IMR-90 (cell line): ENCODE measurements around the gene CCR5AS.

Experiments used
- ATAC-seq: fragments of 200-7000 bp; cut with Tn5 transposase; 2 replicates; pipeline ENCODE4 v1.9.1; 2020; ENCODE audit warnings: low read depth, mild to moderate bottlenecking, moderate library complexity
- BruUV-seq: library from RNA; stranded (reverse); fragments of 400-500 nt; replicated peaks from 2 replicates; lab custom pipeline; 2021; lab: Mats Ljungman, UMichigan
- CTCF ChIA-PET: fragments of 300-600 bp; formaldehyde crosslinking; extraction: SDS; loops from one replicate; lab custom pipeline; 2021; ENCODE audit warnings: antibody characterized with exemption; lab: Yijun Ruan, JAX
- POLR2A ChIA-PET: fragments of 300-600 bp; sonication (Branson Sonifier 250); formaldehyde crosslinking; loops from one replicate; lab custom pipeline; 2022; ENCODE audit warnings: antibody characterized with exemption; ENCODE audit not compliant: unreplicated experiment; lab: Charles Lee
- DNase-seq: peaks from one replicate; pipeline ENCODE4 v3.0.0; 2013
- H2AFZ ChIP-seq: replicated peaks from 2 replicates; pipeline ENCODE3; 2013; ENCODE audit warnings: low read length, mild to moderate bottlenecking; ENCODE audit not compliant: poor library complexity
- H2AK5ac ChIP-seq: 2 replicates; pipeline ENCODE4 v1.6.1; 2013; ENCODE audit warnings: low read depth, low read length, inconsistent platforms
- H2AK9ac ChIP-seq: replicated peaks from 2 replicates; pipeline ENCODE3; 2013; ENCODE audit warnings: mild to moderate bottlenecking, low read depth, low read length, moderate library complexity; ENCODE audit not compliant: poor library complexity
- H2BK120ac ChIP-seq: 2 replicates; pipeline ENCODE4 v1.6.1; 2013; ENCODE audit warnings: low read depth, low read length, inconsistent platforms
- H2BK15ac ChIP-seq: 3 replicates; pipeline ENCODE4 v1.6.1; 2013; ENCODE audit warnings: low read depth, low read length, inconsistent platforms
- H2BK20ac ChIP-seq: 2 replicates; pipeline ENCODE4 v1.6.1; 2013; ENCODE audit warnings: low read depth, mild to moderate bottlenecking, inconsistent platforms, low read length, moderate library complexity
- H2BK5ac ChIP-seq: 2 replicates; pipeline ENCODE4 v1.6.1; 2013; ENCODE audit warnings: mild to moderate bottlenecking, low read depth, low read length, inconsistent platforms; ENCODE audit not compliant: poor library complexity, severe bottlenecking
- H3K14ac ChIP-seq: replicated peaks from 2 replicates; pipeline ENCODE4 v1.6.1; 2013; ENCODE audit warnings: low read depth, low read length, inconsistent platforms
- H3K18ac ChIP-seq: 2 replicates; pipeline ENCODE4 v1.6.1; 2013; ENCODE audit warnings: low read depth, low read length, control low read depth
- H3K23ac ChIP-seq: 2 replicates; pipeline ENCODE4 v1.6.1; 2013; ENCODE audit warnings: low read depth, low read length, inconsistent platforms
- H3K27ac ChIP-seq: 2 replicates; pipeline ENCODE4 v1.5.1; 2013; ENCODE audit warnings: mild to moderate bottlenecking, control low read depth, low read length; ENCODE audit not compliant: insufficient read depth
- H3K27me3 ChIP-seq: 2 replicates; pipeline ENCODE4 v1.6.1; 2013; ENCODE audit warnings: low read length; ENCODE audit not compliant: control insufficient read depth, insufficient read depth
- H3K36me3 ChIP-seq: 2 replicates; pipeline ENCODE4 v1.6.1; 2013; ENCODE audit warnings: low read length, mixed read lengths; ENCODE audit not compliant: control insufficient read depth, insufficient read depth
- H3K4ac ChIP-seq: 2 replicates; pipeline ENCODE4 v1.6.1; 2013; ENCODE audit warnings: low read depth, low read length, inconsistent platforms
- H3K4me1 ChIP-seq: 2 replicates; pipeline ENCODE4 v1.6.1; 2013; ENCODE audit warnings: low read length, mixed read lengths; ENCODE audit not compliant: control insufficient read depth, insufficient read depth
- H3K4me2 ChIP-seq: 2 replicates; pipeline ENCODE4 v1.6.1; 2013; ENCODE audit warnings: low read depth, mild to moderate bottlenecking, control low read depth, low read length, moderate library complexity
- H3K4me3 ChIP-seq: 2 replicates; pipeline ENCODE4 v1.5.1; 2013; ENCODE audit warnings: low read depth, mild to moderate bottlenecking, control low read depth, low read length, moderate library complexity; ENCODE audit not compliant: insufficient read depth
- H3K56ac ChIP-seq: 2 replicates; pipeline ENCODE4 v1.6.1; 2013; ENCODE audit warnings: low read length, inconsistent platforms; ENCODE audit not compliant: insufficient read depth; ENCODE audit errors: extremely low read depth
- H3K79me1 ChIP-seq, 2 experiments: 2 replicates each; pipeline ENCODE4 v1.6.1; 2013; ENCODE audit warnings: low read length in 2 of 2, inconsistent platforms in 1 of 2, low read depth in 1 of 2
- H3K9ac ChIP-seq: 2 replicates; pipeline ENCODE4 v1.6.1; 2013; ENCODE audit warnings: low read depth, low read length, control low read depth
- H3K9me1 ChIP-seq: 2 replicates; pipeline ENCODE4 v1.6.1; 2013; ENCODE audit warnings: low read length, inconsistent platforms; ENCODE audit not compliant: insufficient read depth
- H3K9me3 ChIP-seq: 2 replicates; pipeline ENCODE4 v1.6.1; 2013; ENCODE audit warnings: low read length; ENCODE audit not compliant: control insufficient read depth, insufficient read depth
- H4K20me1 ChIP-seq: 2 replicates; pipeline ENCODE4 v1.6.1; 2013; ENCODE audit warnings: low read length, inconsistent platforms; ENCODE audit not compliant: insufficient read depth
- H4K5ac ChIP-seq: 2 replicates; pipeline ENCODE4 v1.6.1; 2013; ENCODE audit warnings: mild to moderate bottlenecking, low read depth, low read length, control low read depth
- H4K8ac ChIP-seq, 2 experiments: 2 replicates each; pipeline ENCODE4 v1.6.1; 2013; ENCODE audit warnings: low read depth in 2 of 2, low read length in 2 of 2, control low read depth in 1 of 2, inconsistent platforms in 1 of 2
- H4K91ac ChIP-seq: 2 replicates; pipeline ENCODE4 v1.6.1; 2013; ENCODE audit warnings: low read depth, low read length, inconsistent platforms; ENCODE audit not compliant: insufficient read depth
- BHLHE40 ChIP-seq: fragments of 150-350 bp; IDR thresholded peaks from 2 replicates; pipeline ENCODE4 v1.6.1; 2016; ENCODE audit warnings: mild to moderate bottlenecking, low read depth, low read length
- CEBPB ChIP-seq: IDR thresholded peaks from 2 replicates; pipeline ENCODE4 v1.6.1; 2012; ENCODE audit warnings: low read depth, low read length, improper control_type of control experiment
- CHD1 ChIP-seq: IDR thresholded peaks from 2 replicates; pipeline ENCODE4 v1.6.1; 2012; ENCODE audit warnings: low read depth, low read length, improper control_type of control experiment
- CTCF ChIP-seq: conservative IDR thresholded peaks from 2 replicates; pipeline ENCODE4 v1.5.1; 2012; ENCODE audit warnings: mild to moderate bottlenecking, low read depth, low read length, improper control_type of control experiment
- ELK1 ChIP-seq: fragments of 150-350 bp; IDR thresholded peaks from 2 replicates; pipeline ENCODE4 v1.6.1; 2016; ENCODE audit warnings: low read depth, mild to moderate bottlenecking, low read length, moderate library complexity, borderline replicate concordance
- FOS ChIP-seq: fragments of 150-350 bp; IDR thresholded peaks from 2 replicates; pipeline ENCODE4 v1.6.1; 2016; ENCODE audit warnings: low read depth, low read length
- MAFK ChIP-seq: IDR thresholded peaks from 2 replicates; pipeline ENCODE4 v1.6.1; 2012; ENCODE audit warnings: low read depth, low read length, improper control_type of control experiment
- MAZ ChIP-seq: IDR thresholded peaks from 2 replicates; pipeline ENCODE4 v1.6.1; 2012; ENCODE audit warnings: low read depth, mild to moderate bottlenecking, low read length, improper control_type of control experiment, moderate library complexity, borderline replicate concordance
- MXI1 ChIP-seq: IDR thresholded peaks from 2 replicates; pipeline ENCODE4 v1.6.1; 2012; ENCODE audit warnings: low read depth, mild to moderate bottlenecking, low read length, moderate library complexity, borderline replicate concordance
- NFE2L2 ChIP-seq: fragments of 150-350 bp; IDR thresholded peaks from 2 replicates; pipeline ENCODE4 v1.6.1; 2016; ENCODE audit warnings: low read depth, mild to moderate bottlenecking, low read length
- POLR2A ChIP-seq: IDR thresholded peaks from 2 replicates; pipeline ENCODE4 v1.6.1; 2012; ENCODE audit warnings: mild to moderate bottlenecking, low read depth, low read length
- RAD21 ChIP-seq: IDR thresholded peaks from 2 replicates; pipeline ENCODE4 v1.6.1; 2012; ENCODE audit warnings: low read length, improper control_type of control experiment
- RCOR1 ChIP-seq: IDR thresholded peaks from 2 replicates; pipeline ENCODE4 v1.6.1; 2012; ENCODE audit warnings: mild to moderate bottlenecking, low read length, improper control_type of control experiment; ENCODE audit not compliant: insufficient replicate concordance
- RFX5 ChIP-seq: IDR thresholded peaks from 2 replicates; pipeline ENCODE4 v1.8.0; 2012; ENCODE audit warnings: low read depth, mild to moderate bottlenecking, low read length, moderate library complexity
- SMC3 ChIP-seq: fragments of 150-350 bp; IDR thresholded peaks from 2 replicates; pipeline ENCODE4 v1.6.1; 2016; ENCODE audit warnings: low read depth, mild to moderate bottlenecking, antibody characterized with exemption, low read length, moderate library complexity
- USF2 ChIP-seq: fragments of 150-350 bp; IDR thresholded peaks from 2 replicates; pipeline ENCODE4 v1.6.1; 2017; ENCODE audit warnings: mild to moderate bottlenecking, antibody characterized with exemption, low read length, low read depth
- dilution Hi-C: fragments of 300-500 bp; cut with HindIII; formaldehyde crosslinking; loops from one replicate; pipeline ENCODE4 v1.14.3; 2018; ENCODE audit warnings: low sequenced_read_pairs; ENCODE audit not compliant: unreplicated experiment
- in situ Hi-C: fragments of 300-500 bp; cut with MboI; formaldehyde crosslinking; loops from 3 replicates; pipeline ENCODE4 v1.14.3; 2019; ENCODE audit warnings: low sequenced_read_pairs, inconsistent platforms, mixed read lengths
- intact Hi-C: fragments of 100-400 bp; cut with micrococcal nuclease; formaldehyde crosslinking; loops from 2 replicates; pipeline ENCODE4 v1.10.0; 2022

Gene CCR5AS

GRCh38 chr3:46337911-46338310 lies 69.0 kb downstream of the CCR5AS start:
- dilution Hi-C loops (no loop called here), in situ Hi-C loops (no loop called here), intact Hi-C loops (no loop called here)
- no TSS peak for BruUV-seq
- DNase-seq (no peak), ATAC-seq (no peak)
- H3K9me1 ChIP-seq, result no peaks in the 10 kb centered on the region
- peaks cover 4% of the 10 kb centered on the region for H3K27me3 ChIP-seq
- no peak overlapping the region for H4K91ac ChIP-seq
- no peak overlapping the region for H2BK120ac ChIP-seq
- H4K20me1 ChIP-seq, result no peaks in the 10 kb centered on the region
- no peak overlapping the region for H2AK9ac ChIP-seq
- H3K79me1 ChIP-seq, result no peaks in the 10 kb centered on the region
- H3K27ac ChIP-seq, result no peak overlapping the region
- H3K4me2 ChIP-seq, result no peak overlapping the region
- no peak overlapping the region for H2BK5ac ChIP-seq
- H3K36me3 ChIP-seq, result no peaks in the 10 kb centered on the region
- H3K56ac ChIP-seq, result no peak overlapping the region
- H3K9ac ChIP-seq, result no peak overlapping the region
- H2BK15ac ChIP-seq, result no peak overlapping the region
- H3K18ac ChIP-seq, result no peak overlapping the region
- H2AK5ac ChIP-seq, result no peak overlapping the region
- no peaks in the 10 kb centered on the region for H3K4me1 ChIP-seq
- H3K23ac ChIP-seq, result no peak overlapping the region
- ChIA-PET POLR2A (no interaction called here), CTCF (no interaction called here)
- no peak for TF ChIP-seq BHLHE40
- no peak for TF ChIP-seq RFX5
- TF ChIP-seq MAFK, result no peak
- no peak for TF ChIP-seq MAZ
- no peak for TF ChIP-seq RCOR1
- TF ChIP-seq CHD1, result no peak
- no peak for TF ChIP-seq SMC3
- no peak for TF ChIP-seq NFE2L2
- no peak for TF ChIP-seq USF2
- no peak for TF ChIP-seq ELK1
- TF ChIP-seq POLR2A, result no peak
- TF ChIP-seq MXI1, result no peak
- no peak for TF ChIP-seq CEBPB
- TF ChIP-seq RAD21, result no peak
- TF ChIP-seq CTCF, result no peak
- TF ChIP-seq FOS, result no peak
- no peak overlapping the region for H3K4me3 ChIP-seq
- H2AFZ ChIP-seq, result no peak overlapping the region
- H3K4ac ChIP-seq, result no peak overlapping the region
- no peak overlapping the region for H4K5ac ChIP-seq
- H2BK20ac ChIP-seq, result no peak overlapping the region
- H3K14ac ChIP-seq, result no peak overlapping the region
- H4K8ac ChIP-seq, result no peak overlapping the region
- peaks cover 4% of the 10 kb centered on the region; the same call in 1 of the 2 replicates for H3K9me3 ChIP-seq
